Measurements from ENCODE around the gene BST2.

Gene BST2

DNA sequence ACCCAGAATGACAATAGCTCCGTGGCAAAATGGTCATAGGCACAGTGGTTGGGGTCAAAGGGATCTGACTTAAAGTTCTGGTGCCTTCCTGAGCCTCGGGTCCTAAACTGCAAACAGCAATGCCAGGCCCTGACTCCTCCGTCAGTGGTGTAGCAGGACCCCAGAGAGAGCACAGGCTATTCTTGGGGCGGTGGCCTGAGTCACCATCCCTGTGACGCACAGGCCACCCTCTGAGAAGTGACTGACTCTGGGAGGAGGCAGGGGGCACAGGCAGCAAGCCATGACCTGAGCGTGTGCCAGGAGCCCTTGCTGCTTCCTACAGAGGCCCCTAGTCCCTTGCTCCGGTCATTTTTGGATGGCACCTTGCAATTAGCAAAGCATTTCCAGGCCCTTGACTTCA, 47.0 kb downstream of the BST2 start:
- no peak overlapping the region for H3K4me3 ChIP-seq (ENCODE audit: low read depth, low read length)
- in situ Hi-C loops (cut with HindIII; ENCODE audit: low sequenced_read_pairs), result no loop called here
- DNase-seq (ENCODE audit: low read depth), result no peak
- TF ChIP-seq, protein P1, sequence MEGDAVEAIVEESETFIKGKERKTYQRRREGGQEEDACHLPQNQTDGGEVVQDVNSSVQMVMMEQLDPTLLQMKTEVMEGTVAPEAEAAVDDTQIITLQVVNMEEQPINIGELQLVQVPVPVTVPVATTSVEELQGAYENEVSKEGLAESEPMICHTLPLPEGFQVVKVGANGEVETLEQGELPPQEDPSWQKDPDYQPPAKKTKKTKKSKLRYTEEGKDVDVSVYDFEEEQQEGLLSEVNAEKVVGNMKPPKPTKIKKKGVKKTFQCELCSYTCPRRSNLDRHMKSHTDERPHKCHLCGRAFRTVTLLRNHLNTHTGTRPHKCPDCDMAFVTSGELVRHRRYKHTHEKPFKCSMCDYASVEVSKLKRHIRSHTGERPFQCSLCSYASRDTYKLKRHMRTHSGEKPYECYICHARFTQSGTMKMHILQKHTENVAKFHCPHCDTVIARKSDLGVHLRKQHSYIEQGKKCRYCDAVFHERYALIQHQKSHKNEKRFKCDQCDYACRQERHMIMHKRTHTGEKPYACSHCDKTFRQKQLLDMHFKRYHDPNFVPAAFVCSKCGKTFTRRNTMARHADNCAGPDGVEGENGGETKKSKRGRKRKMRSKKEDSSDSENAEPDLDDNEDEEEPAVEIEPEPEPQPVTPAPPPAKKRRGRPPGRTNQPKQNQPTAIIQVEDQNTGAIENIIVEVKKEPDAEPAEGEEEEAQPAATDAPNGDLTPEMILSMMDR (IDR thresholded peaks at IDR 0.05; ENCODE audit: low read depth, low read length, missing control alignments), result no peak

DNA sequence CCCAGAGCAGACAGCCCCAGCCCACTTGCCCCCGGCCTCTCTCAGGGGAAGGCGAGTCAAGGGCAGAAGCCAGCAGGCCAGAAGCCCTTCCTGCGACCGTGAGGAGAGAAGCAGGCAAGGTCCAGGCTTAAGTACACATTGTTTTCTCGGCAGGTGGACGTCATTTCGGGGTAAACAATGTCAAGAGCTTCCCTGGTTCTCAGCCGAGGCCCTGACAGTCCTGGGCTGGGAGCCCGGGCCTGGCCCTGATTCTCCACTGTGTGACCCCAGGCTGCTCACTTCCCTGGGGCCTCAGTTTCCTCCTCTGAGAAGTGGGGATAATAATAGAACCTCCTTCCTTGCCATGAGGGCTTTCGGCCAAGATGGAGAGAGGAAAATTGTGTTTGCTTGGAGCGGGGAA, 47.7 kb downstream of the BST2 start:
- in situ Hi-C loops (cut with HindIII; ENCODE audit: low sequenced_read_pairs), result no loop called here
- no peak overlapping the region for H3K4me3 ChIP-seq (ENCODE audit: low read depth, low read length)
- no peak for DNase-seq (ENCODE audit: low read depth)
- TF ChIP-seq, protein P1 (IDR thresholded peaks at IDR 0.05; ENCODE audit: low read depth, low read length, missing control alignments), result no peak

DNA sequence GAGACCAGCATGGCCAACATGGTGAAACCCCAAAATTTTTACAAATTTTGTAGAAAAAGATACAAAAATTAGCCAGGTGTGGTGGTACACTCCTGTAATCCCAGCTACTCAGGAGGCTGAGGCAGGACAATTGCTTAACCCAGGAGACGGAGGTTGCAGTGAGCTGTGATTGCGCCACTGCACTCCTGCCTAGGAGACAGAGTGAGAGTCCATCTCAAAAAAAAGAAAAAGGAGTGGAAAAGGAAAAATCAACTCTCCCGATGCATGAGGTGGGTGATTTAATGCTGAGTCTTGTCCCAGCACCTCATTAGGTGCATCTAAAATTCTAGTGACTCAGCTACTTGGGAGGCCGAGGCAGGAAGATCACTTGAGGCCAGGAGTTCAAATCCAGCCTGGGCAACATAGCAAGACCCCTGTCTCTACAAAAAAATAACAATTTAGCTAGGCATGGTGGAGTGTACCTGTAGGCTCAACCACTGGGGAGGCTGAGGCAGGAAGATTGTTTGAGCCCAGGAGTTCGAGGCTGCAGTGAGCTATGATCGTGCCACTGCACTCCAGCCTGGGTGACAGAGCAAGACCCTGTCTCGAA, 48.3 kb downstream of the BST2 start:
- in situ Hi-C loops (cut with HindIII; ENCODE audit: low sequenced_read_pairs), result no loop called here
- TF ChIP-seq, protein P1 (IDR thresholded peaks at IDR 0.05; ENCODE audit: low read depth, low read length, missing control alignments), result no peak
- no peak for DNase-seq (ENCODE audit: low read depth)
- no peak overlapping the region for H3K4me3 ChIP-seq (ENCODE audit: low read depth, low read length)

DNA sequence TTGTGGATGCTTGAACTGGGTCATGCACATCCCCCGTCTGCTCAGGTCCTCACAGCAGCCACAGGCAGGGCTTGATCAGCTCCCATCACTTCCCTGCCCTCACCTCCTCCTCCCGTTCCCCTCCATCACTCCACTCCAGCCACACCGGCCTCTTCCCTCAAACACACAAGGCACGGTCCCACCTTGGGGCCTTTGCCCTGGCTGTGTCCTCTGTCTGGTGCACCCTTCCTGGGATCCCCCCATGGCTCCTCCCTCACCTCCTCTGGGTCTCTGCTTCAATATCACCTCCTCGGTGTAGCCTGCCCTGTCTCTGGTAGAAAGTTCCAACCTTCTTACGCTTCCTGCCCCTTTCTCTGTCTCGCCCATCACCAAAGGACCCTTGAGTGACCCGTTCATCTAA, 52.0 kb downstream of the BST2 start:
- TF ChIP-seq, protein P1 (IDR thresholded peaks at IDR 0.05; ENCODE audit: low read depth, low read length, missing control alignments), result no peak
- DNase-seq (ENCODE audit: low read depth), result no peak

More for the DNA sequence above, 52.0 kb downstream of the BST2 start:
- in situ Hi-C loops (cut with HindIII; ENCODE audit: low sequenced_read_pairs), result no loop called here
- no peak overlapping the region for H3K4me3 ChIP-seq (ENCODE audit: low read depth, low read length)

Data from astrocyte of the cerebellum (primary cell).